HepG2 (cell line): ENCODE results near the gene ARHGEF4. TPM values are rescaled to one million over a fixed set of nuclear protein-coding genes. Genes with fewer than 3 reads are reported as not detected.

Experiments used
- ATRX ChIP-seq: sonication (generic); formaldehyde crosslinking; IDR thresholded peaks from 2 replicates; pipeline ENCODE4 v1.4.0; 2020; ENCODE audit warnings: missing genetic modification reagents, borderline replicate concordance
- FOXK1 ChIP-seq: sonication (generic); formaldehyde crosslinking; IDR thresholded peaks from 2 replicates; pipeline ENCODE4 v1.4.0; 2020; ENCODE audit warnings: low read depth, missing genetic modification reagents, borderline replicate concordance
- FOXK2 ChIP-seq: fragments of 450-650 bp; IDR thresholded peaks from 2 replicates; pipeline ENCODE4 v1.6.1; 2016
- ZBTB7B ChIP-seq: sonication (generic); formaldehyde crosslinking; IDR thresholded peaks from 2 replicates; pipeline ENCODE4 v1.4.0; 2020; ENCODE audit warnings: missing genetic modification reagents
- ZNF660 ChIP-seq: sonication (generic); formaldehyde crosslinking; IDR thresholded peaks from 2 replicates; pipeline ENCODE4 v1.5.1; 2020; ENCODE audit warnings: mild to moderate bottlenecking, low read depth, missing genetic modification reagents, borderline replicate concordance
- ZSCAN30 ChIP-seq: sonication (generic); formaldehyde crosslinking; IDR thresholded peaks from 2 replicates; pipeline ENCODE4 v1.5.0; 2020; ENCODE audit warnings: mild to moderate bottlenecking, missing genetic modification reagents
- polyA plus RNA-seq, 8 experiments: library from polyadenylated mRNA; depleted of rRNA in 3 of 8; stranded (reverse) in 7 of 8; unstranded in 1 of 8; fragments of >200 nt; fragmentation: Illumina TruSeq in 4 of 8; extraction: Trizol in 4 of 8; gene quantifications; 2 replicates each; pipeline versions ENCODE4 v1.2.1 to v1.2.3, GENCODE V29; 2011 to 2016; ENCODE audit warnings: low read depth in 4 of 8, missing spikeins in 1 of 8, mixed read lengths in 1 of 8; ENCODE audit not compliant: insufficient read depth in 1 of 8
- total RNA-seq, 5 experiments: library from RNA; depleted of rRNA; stranded (reverse); fragments of >200 nt; fragmentation: Illumina TruSeq; extraction: Trizol; gene quantifications; 2 replicates each; pipeline ENCODE4 v1.2.3, GENCODE V29; 2016; ENCODE audit warnings: low read depth in 1 of 5
- TF ChIP-seq, protein P1 (sequence below): sonication (generic); formaldehyde crosslinking; IDR thresholded peaks from 2 replicates; pipeline ENCODE4 v1.4.0; 2020; ENCODE audit warnings: missing genetic modification reagents, borderline replicate concordance
- TF ChIP-seq, protein P2 (sequence below): sonication (generic); formaldehyde crosslinking; IDR thresholded peaks from 2 replicates; pipeline ENCODE4 v1.5.1; 2020; ENCODE audit warnings: missing genetic modification reagents, mild to moderate bottlenecking, borderline replicate concordance
- TF ChIP-seq, protein P3 (sequence below): sonication (generic); formaldehyde crosslinking; IDR thresholded peaks from 2 replicates; pipeline ENCODE4 v1.4.0; 2020; ENCODE audit warnings: mild to moderate bottlenecking, missing genetic modification reagents
- TF ChIP-seq, protein P4 (sequence below): sonication (generic); formaldehyde crosslinking; IDR thresholded peaks from 2 replicates; pipeline ENCODE4 v1.5.1; 2020; ENCODE audit warnings: mild to moderate bottlenecking, missing genetic modification reagents, borderline replicate concordance
- TF ChIP-seq, protein P5 (sequence below): sonication (generic); formaldehyde crosslinking; IDR thresholded peaks from 2 replicates; pipeline ENCODE4 v1.4.0; 2020; ENCODE audit warnings: mild to moderate bottlenecking, low read depth, missing genetic modification reagents

ARHGEF4 gene
- total and polyA plus RNA-seq, 2 of the 13 experiments (the other 11 are each of a cell fraction or from before 2014, with no cell fraction given), result 0.11 to 0.13 TPM

DNA sequence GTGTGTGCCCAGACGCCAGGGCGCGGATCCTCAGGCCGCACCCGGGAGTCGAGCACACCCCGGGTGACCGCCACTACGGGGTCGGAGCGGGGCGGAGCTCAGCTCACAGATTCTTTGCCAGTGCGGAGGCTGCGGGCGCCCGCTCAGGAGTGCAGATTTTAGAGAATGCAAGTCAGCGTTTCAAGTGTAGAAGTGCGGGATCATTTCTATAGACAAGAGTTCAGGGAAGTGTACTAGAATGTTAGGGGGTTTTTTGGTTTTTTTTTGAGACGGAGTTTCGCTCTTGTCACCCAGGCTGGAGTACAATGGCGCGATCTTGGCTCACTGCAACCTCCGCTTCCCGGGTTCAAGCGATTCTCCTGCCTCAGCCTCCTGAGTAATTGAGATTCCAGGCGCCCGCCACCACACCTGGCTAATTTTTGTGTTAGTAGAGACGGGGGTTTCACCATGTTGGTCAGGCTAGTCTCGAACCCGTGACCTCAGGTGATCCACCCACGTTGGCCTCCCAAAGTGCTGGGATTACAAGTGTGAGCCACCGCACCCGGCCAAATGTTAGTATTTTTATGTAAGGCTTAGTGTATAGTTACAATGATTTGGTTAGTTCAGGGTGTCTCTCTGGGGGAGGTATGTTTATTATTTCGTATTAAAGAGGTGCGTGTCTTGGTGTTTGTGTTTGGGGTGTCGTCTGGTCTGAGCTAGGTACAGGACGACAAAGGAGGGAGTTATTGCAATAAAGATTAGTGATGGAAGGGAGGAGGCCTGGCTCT, 257.2 kb downstream of the ARHGEF4 start (continued):
- TF ChIP-seq, protein P1, sequence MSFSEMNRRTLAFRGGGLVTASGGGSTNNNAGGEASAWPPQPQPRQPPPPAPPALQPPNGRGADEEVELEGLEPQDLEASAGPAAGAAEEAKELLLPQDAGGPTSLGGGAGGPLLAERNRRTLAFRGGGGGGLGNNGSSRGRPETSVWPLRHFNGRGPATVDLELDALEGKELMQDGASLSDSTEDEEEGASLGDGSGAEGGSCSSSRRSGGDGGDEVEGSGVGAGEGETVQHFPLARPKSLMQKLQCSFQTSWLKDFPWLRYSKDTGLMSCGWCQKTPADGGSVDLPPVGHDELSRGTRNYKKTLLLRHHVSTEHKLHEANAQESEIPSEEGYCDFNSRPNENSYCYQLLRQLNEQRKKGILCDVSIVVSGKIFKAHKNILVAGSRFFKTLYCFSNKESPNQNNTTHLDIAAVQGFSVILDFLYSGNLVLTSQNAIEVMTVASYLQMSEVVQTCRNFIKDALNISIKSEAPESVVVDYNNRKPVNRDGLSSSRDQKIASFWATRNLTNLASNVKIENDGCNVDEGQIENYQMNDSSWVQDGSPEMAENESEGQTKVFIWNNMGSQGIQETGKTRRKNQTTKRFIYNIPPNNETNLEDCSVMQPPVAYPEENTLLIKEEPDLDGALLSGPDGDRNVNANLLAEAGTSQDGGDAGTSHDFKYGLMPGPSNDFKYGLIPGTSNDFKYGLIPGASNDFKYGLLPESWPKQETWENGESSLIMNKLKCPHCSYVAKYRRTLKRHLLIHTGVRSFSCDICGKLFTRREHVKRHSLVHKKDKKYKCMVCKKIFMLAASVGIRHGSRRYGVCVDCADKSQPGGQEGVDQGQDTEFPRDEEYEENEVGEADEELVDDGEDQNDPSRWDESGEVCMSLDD (CRISPR knock-in tag), result no peak
- TF ChIP-seq FOXK1 (CRISPR knock-in tag) (no peak), ZSCAN30 (no peak), ZNF660 (CRISPR knock-in tag) (no peak), FOXK2 (no peak), ATRX (CRISPR knock-in tag) (no peak), ZBTB7B (CRISPR knock-in tag) (peak; percentile 57; the same call in 1 of the 2 replicates)
- TF ChIP-seq, protein P2, sequence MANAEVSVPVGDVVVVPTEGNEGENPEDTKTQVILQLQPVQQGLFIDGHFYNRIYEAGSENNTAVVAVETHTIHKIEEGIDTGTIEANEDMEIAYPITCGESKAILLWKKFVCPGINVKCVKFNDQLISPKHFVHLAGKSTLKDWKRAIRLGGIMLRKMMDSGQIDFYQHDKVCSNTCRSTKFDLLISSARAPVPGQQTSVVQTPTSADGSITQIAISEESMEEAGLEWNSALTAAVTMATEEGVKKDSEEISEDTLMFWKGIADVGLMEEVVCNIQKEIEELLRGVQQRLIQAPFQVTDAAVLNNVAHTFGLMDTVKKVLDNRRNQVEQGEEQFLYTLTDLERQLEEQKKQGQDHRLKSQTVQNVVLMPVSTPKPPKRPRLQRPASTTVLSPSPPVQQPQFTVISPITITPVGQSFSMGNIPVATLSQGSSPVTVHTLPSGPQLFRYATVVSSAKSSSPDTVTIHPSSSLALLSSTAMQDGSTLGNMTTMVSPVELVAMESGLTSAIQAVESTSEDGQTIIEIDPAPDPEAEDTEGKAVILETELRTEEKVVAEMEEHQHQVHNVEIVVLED (CRISPR knock-in tag), result peak; percentile 39; the same call in 1 of the 2 replicates
- TF ChIP-seq, protein P3, sequence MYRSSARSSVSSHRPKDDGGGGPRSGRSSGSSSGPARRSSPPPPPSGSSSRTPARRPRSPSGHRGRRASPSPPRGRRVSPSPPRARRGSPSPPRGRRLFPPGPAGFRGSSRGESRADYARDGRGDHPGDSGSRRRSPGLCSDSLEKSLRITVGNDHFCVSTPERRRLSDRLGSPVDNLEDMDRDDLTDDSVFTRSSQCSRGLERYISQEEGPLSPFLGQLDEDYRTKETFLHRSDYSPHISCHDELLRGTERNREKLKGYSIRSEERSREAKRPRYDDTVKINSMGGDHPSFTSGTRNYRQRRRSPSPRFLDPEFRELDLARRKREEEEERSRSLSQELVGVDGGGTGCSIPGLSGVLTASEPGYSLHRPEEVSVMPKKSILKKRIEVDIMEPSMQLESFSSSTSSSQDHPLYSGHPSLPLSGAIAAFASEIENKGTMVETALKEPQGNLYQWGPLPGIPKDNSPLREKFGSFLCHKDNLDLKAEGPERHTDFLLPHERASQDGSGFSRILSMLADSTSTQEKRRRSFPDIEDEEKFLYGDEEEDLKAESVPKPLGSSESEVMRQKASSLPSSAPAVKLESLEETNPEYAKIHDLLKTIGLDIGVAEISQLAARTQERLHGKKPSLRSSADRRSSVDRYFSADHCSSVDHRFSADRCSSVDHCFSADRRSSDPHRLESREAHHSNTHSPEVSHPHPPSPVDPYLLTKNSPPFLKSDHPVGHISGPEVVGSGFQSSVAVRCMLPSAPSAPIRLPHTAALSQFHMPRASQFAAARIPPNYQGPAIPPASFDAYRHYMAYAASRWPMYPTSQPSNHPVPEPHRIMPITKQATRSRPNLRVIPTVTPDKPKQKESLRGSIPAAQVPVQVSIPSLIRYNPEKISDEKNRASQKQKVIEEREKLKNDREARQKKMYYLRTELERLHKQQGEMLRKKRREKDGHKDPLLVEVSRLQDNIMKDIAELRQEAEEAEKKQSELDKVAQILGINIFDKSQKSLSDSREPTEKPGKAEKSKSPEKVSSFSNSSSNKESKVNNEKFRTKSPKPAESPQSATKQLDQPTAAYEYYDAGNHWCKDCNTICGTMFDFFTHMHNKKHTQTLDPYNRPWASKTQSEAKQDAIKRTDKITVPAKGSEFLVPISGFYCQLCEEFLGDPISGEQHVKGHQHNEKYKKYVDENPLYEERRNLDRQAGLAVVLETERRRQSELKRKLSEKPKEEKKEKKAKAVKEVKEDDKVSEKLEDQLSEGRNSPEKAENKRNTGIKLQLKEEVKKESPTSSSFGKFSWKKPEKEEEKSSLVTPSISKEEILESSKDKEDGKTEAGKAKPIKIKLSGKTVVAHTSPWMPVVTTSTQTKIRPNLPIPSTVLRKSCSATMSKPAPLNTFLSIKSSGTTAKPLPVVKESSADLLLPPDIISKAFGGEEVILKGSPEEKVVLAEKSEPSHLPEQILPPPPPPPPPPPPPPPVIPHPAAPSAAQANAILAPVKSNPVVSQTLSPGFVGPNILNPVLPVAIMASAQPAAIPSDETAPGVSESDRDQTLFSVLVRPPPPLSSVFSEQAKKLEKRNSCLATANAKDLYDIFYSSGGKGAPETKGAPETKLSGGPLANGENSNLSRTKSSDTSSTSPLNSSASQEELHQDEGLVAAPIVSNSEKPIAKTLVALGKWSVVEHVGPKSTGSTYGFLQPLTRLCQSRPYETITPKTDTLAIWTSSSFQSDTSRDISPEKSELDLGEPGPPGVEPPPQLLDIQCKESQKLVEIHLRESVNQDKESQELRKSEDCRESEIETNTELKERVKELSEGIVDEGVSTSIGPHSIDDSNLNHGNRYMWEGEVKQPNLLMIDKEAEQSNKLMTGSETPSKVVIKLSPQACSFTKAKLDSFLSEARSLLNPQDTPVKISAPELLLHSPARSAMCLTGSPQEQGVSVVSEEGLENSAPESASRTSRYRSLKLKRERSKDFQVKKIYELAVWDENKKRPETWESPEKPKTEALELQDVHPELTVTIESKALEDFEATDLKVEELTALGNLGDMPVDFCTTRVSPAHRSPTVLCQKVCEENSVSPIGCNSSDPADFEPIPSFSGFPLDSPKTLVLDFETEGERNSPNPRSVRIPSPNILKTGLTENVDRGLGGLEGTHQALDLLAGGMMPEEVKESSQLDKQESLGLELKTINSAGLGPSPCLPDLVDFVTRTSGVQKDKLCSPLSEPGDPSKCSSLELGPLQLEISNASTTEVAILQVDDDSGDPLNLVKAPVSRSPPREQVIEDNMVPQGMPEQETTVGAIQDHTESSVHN (CRISPR knock-in tag), result no peak
- TF ChIP-seq, protein P4, sequence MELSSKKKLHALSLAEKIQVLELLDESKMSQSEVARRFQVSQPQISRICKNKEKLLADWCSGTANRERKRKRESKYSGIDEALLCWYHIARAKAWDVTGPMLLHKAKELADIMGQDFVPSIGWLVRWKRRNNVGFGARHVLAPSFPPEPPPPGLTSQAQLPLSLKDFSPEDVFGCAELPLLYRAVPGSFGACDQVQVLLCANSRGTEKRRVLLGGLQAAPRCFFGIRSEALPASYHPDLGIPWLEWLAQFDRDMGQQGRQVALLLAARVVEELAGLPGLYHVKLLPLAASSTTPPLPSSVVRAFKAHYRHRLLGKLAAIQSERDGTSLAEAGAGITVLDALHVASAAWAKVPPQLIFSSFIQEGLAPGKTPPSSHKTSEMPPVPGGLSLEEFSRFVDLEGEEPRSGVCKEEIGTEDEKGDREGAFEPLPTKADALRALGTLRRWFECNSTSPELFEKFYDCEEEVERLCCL (CRISPR knock-in tag), result no peak
- TF ChIP-seq, protein P5, sequence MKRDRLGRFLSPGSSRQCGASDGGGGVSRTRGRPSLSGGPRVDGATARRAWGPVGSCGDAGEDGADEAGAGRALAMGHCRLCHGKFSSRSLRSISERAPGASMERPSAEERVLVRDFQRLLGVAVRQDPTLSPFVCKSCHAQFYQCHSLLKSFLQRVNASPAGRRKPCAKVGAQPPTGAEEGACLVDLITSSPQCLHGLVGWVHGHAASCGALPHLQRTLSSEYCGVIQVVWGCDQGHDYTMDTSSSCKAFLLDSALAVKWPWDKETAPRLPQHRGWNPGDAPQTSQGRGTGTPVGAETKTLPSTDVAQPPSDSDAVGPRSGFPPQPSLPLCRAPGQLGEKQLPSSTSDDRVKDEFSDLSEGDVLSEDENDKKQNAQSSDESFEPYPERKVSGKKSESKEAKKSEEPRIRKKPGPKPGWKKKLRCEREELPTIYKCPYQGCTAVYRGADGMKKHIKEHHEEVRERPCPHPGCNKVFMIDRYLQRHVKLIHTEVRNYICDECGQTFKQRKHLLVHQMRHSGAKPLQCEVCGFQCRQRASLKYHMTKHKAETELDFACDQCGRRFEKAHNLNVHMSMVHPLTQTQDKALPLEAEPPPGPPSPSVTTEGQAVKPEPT (CRISPR knock-in tag), result no peak
